ENCODE data around the gene DAB1. TPM values are rescaled to one million over a fixed set of nuclear protein-coding genes. Genes with fewer than 3 reads are reported as not detected.

The DAB1 gene
- total RNA-seq, 3 donors from 2014 or later (not counting 1 experiment from before 2014, with no cell fraction given): 0.41 TPM; not detected in 2

DNA sequence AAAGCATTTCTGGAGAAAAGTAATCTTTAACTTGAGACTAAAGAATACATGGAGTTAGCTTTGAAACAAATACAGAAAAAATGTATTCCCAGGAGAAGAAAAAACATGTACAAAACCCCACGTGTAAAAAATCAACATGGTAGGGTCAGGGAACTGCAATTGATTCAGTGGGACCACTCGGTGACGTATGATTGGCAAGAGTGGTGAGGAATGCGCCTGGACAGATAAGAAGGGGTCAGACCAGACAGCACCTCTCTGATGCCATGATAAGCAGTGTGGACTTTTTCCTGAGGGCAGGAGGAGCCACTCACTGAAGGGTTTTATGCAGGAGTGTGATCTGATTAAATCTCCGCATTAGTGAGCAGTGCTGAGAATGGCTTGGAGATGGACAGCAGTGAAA is 142.5 kb downstream of the DAB1 start:
- intact Hi-C loops (cut with micrococcal nuclease): no loop called here
- no peak overlapping the region for H3K4me3 Mint-ChIP-seq

DNA sequence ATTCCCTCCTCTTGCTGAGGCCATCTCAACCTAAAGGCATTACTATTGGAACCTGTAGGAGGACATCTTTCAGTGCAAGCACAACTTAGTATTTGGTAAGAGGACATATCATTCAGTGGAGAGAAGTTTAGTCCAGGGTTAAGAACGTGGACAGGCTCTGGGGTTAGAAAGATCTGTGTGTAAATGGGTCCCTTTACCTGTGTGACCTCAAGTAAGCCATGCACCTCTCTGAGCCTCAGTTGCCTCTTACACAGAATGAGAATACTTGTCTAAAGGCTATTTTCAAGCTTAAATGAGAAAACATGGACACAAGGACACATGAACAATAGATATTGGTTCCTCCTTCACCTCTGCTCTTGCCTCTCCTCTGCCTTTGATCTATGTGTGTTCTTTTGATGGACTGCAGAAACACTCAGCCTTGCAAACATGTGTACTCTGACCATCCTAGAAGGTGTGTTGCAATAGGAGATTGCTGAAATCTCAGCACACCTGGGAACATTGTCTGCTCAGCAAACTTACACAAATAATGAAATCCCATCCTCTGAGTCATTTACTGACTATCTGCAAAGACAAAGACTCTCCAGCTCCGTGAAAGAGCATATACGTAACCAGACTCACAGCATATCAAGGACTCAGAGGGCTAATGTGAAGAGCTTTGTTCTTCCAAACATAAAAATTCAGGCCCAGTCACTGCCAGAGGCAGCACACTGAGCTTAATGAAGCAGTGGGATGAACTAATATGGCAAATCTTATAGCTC is 143.8 kb downstream of the DAB1 start:
- Histone ChIP-seq H3K27ac (ENCODE audit: low read length) (no peak overlapping the region), H3K9me3 (ENCODE audit: control insufficient read depth, insufficient read depth, low read length) (no peaks in the 10 kb centered on the region), H3K27me3 (ENCODE audit: control insufficient read depth, insufficient read depth, low read length) (no peaks in the 10 kb centered on the region), H3K4me3 (ENCODE audit: low read length) (no peak overlapping the region), H3K36me3 (ENCODE audit: control insufficient read depth, insufficient read depth, low read length) (no peaks in the 10 kb centered on the region), H3K4me1 (ENCODE audit: control insufficient read depth, insufficient read depth, low read length) (no peaks in the 10 kb centered on the region)
- Mint-ChIP-seq H3K36me3 (no peaks in the 10 kb centered on the region), H3K27ac (no peak overlapping the region), H3K4me3 (no peak overlapping the region), H3K27me3 (ENCODE audit: low read depth in 2 of 2) (peaks cover 3 to 14% of the 10 kb centered on the region in 2 donors), H3K4me1 (no peaks in the 10 kb centered on the region), H3K9me3 (peaks cover 0 to 2% of the 10 kb centered on the region in 2 donors)
- TF ChIP-seq, protein P1, sequence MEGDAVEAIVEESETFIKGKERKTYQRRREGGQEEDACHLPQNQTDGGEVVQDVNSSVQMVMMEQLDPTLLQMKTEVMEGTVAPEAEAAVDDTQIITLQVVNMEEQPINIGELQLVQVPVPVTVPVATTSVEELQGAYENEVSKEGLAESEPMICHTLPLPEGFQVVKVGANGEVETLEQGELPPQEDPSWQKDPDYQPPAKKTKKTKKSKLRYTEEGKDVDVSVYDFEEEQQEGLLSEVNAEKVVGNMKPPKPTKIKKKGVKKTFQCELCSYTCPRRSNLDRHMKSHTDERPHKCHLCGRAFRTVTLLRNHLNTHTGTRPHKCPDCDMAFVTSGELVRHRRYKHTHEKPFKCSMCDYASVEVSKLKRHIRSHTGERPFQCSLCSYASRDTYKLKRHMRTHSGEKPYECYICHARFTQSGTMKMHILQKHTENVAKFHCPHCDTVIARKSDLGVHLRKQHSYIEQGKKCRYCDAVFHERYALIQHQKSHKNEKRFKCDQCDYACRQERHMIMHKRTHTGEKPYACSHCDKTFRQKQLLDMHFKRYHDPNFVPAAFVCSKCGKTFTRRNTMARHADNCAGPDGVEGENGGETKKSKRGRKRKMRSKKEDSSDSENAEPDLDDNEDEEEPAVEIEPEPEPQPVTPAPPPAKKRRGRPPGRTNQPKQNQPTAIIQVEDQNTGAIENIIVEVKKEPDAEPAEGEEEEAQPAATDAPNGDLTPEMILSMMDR (IDR thresholded peaks at IDR 0.05): no peak
- intact Hi-C loops (cut with micrococcal nuclease): no loop called here
- ATAC-seq: no peak
- no peak for DNase-seq
- 90% methylated on average over 3 of the region's 3 CpGs for WGBS (ENCODE audit: insufficient coverage)

More for the DNA sequence above, 142.5 kb downstream of the DAB1 start:
- H3K27ac ChIP-seq (ENCODE audit: low read length): no peak overlapping the region
- Mint-ChIP-seq H3K27ac (no peak overlapping the region), H3K36me3 (no peaks in the 10 kb centered on the region), H3K4me1 (no peaks in the 10 kb centered on the region), H3K9me3 (no peaks in the 10 kb centered on the region), H3K27me3 (ENCODE audit: low read depth in 2 of 2) (peaks cover 0 to 14% of the 10 kb centered on the region in 2 donors)
- H3K27me3 ChIP-seq (ENCODE audit: control insufficient read depth, insufficient read depth, low read length): no peaks in the 10 kb centered on the region
- WGBS (ENCODE audit: insufficient coverage): 94% methylated on average over 5 of the region's 5 CpGs
- no peaks in the 10 kb centered on the region for H3K9me3 ChIP-seq (ENCODE audit: control insufficient read depth, insufficient read depth, low read length)
- DNase-seq: no peak
- no peak for ATAC-seq
- TF ChIP-seq, protein P1 (IDR thresholded peaks at IDR 0.05): no peak
- no peaks in the 10 kb centered on the region for H3K4me1 ChIP-seq (ENCODE audit: control insufficient read depth, insufficient read depth, low read length)
- H3K36me3 ChIP-seq (ENCODE audit: control insufficient read depth, insufficient read depth, low read length): no peaks in the 10 kb centered on the region
- H3K4me3 ChIP-seq (ENCODE audit: low read length): no peak overlapping the region

DNA sequence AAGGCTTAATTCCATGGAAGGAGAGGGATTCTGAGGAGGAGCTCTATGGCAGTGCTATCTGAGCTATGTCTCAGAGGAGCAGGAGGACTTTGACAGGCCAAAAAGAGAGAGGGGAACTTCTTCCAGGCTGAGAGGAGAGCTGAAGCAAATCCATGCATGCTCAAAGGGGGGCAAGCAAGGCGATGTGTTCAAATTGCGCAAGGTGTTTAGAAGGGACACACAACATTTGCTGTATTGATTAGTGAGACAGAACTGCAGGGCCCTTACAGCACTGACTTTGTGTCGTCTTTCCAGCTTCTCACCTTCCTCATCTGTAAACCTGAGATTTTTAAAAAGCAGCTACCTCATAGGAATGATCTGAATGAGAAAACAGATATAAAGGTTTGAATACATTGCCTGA is 145.3 kb downstream of the DAB1 start:
- Histone ChIP-seq H3K4me3 (ENCODE audit: low read length) (no peak overlapping the region), H3K27me3 (ENCODE audit: control insufficient read depth, insufficient read depth, low read length) (no peaks in the 10 kb centered on the region), H3K36me3 (ENCODE audit: control insufficient read depth, insufficient read depth, low read length) (no peaks in the 10 kb centered on the region), H3K27ac (ENCODE audit: low read length) (no peak overlapping the region), H3K4me1 (ENCODE audit: control insufficient read depth, insufficient read depth, low read length) (no peaks in the 10 kb centered on the region), H3K9me3 (ENCODE audit: control insufficient read depth, insufficient read depth, low read length) (no peaks in the 10 kb centered on the region)
- TF ChIP-seq, protein P1 (IDR thresholded peaks at IDR 0.05): no peak
- intact Hi-C loops (cut with micrococcal nuclease): no loop called here
- Mint-ChIP-seq H3K27ac (no peak overlapping the region), H3K4me3 (no peak overlapping the region), H3K4me1 (no peaks in the 10 kb centered on the region), H3K27me3 (ENCODE audit: low read depth in 2 of 2) (peaks cover 3 to 13% of the 10 kb centered on the region in 2 donors), H3K9me3 (peaks cover 0 to 2% of the 10 kb centered on the region in 2 donors), H3K36me3 (no peaks in the 10 kb centered on the region)
- ATAC-seq (no peak), DNase-seq (no peak)
- 89% methylated on average over 3 of the region's 3 CpGs for WGBS (ENCODE audit: insufficient coverage)

DNA sequence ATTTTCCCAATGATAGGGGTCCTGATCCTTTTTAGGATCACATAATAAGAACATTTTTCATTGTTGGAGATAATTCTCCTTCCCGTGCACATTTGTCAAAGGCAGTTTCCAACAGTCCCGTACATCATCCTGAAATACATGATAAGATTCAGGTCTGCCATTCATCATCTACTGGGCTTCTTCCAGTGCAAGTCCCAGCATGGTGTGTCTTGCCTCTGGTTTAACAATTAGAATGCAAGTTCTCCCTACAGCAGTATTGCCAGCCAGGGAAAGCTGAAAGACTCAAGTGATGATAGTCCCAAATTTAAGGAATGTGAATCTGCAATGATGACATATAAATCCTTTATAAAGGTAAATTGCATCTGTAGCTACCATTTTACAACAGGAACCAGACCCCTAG is 146.2 kb downstream of the DAB1 start:
- Mint-ChIP-seq H3K4me1 (no peaks in the 10 kb centered on the region), H3K4me3 (no peak overlapping the region), H3K36me3 (no peaks in the 10 kb centered on the region), H3K27ac (no peak overlapping the region), H3K9me3 (peaks cover 0 to 2% of the 10 kb centered on the region in 2 donors), H3K27me3 (ENCODE audit: low read depth in 2 of 2) (peaks cover 3 to 5% of the 10 kb centered on the region in 2 donors)
- Histone ChIP-seq H3K9me3 (ENCODE audit: control insufficient read depth, insufficient read depth, low read length) (no peaks in the 10 kb centered on the region), H3K36me3 (ENCODE audit: control insufficient read depth, insufficient read depth, low read length) (no peaks in the 10 kb centered on the region), H3K27ac (ENCODE audit: low read length) (no peak overlapping the region), H3K4me1 (ENCODE audit: control insufficient read depth, insufficient read depth, low read length) (no peaks in the 10 kb centered on the region), H3K27me3 (ENCODE audit: control insufficient read depth, insufficient read depth, low read length) (no peaks in the 10 kb centered on the region), H3K4me3 (ENCODE audit: low read length) (no peak overlapping the region)
- DNase-seq (no peak), ATAC-seq (no peak)
- 87% methylated on average over 2 of the region's 2 CpGs for WGBS (ENCODE audit: insufficient coverage)
- intact Hi-C loops (cut with micrococcal nuclease): no loop called here
- TF ChIP-seq, protein P1 (IDR thresholded peaks at IDR 0.05): no peak

All from natural killer cell (primary cell).